ENCODE measurements around the gene SLC6A4.

GRCh38 chr17:30161601-30162000 lies 73.9 kb downstream of the SLC6A4 start:
- TF ChIP-seq CTCF (IDR thresholded peaks at IDR 0.05; ENCODE audit: low read depth, low read length, missing input control) (no peak), TAF1 (conservative IDR thresholded peaks at IDR 0.05) (no peak), MAX (IDR thresholded peaks at IDR 0.05) (no peak), HNF4G (IDR thresholded peaks at IDR 0.05) (no peak), YY1 (IDR thresholded peaks at IDR 0.05) (no peak)

Measured in liver (tissue), 3 donors.